Measurements from ENCODE around the gene RPL35A.
"Not testable (repeated sequence)": the region's sequence is repeated elsewhere in the genome, so short reads cannot be mapped to it uniquely, and the experiment has no call there.

Gene RPL35A

GRCh38 chr3:197961582-197961945, 11.6 kb downstream of the RPL35A start:
- H3K4me1 ChIP-seq (ENCODE audit: control insufficient read depth, insufficient read depth, low read length): no peaks in the 10 kb centered on the region
- no peaks in the 10 kb centered on the region for H3K9me3 ChIP-seq (ENCODE audit: control insufficient read depth, insufficient read depth, low read length)
- no peak for DNase-seq (ENCODE audit: low read depth, low spot score)
- no peaks in the 10 kb centered on the region for H3K36me3 ChIP-seq (ENCODE audit: control insufficient read depth, insufficient read depth, low read length)
- no peak overlapping the region for H3K4me3 ChIP-seq (ENCODE audit: low read length)
- no peak overlapping the region for H3K27ac ChIP-seq (ENCODE audit: low read length)
- H3K27me3 ChIP-seq (ENCODE audit: control insufficient read depth, insufficient read depth, low read length): no peaks in the 10 kb centered on the region
- WGBS (ENCODE audit: insufficient coverage, insufficient read length): no CpG with 5 or more reads among the region's 9 CpGs

- no peak for DNase-seq (ENCODE audit: low read depth, low spot score)
- Histone ChIP-seq H3K27ac (ENCODE audit: low read length) (no peak overlapping the region), H3K4me3 (ENCODE audit: low read length) (no peak overlapping the region), H3K9me3 (ENCODE audit: control insufficient read depth, insufficient read depth, low read length) (no peaks in the 10 kb centered on the region), H3K27me3 (ENCODE audit: control insufficient read depth, insufficient read depth, low read length) (no peaks in the 10 kb centered on the region), H3K4me1 (ENCODE audit: control insufficient read depth, insufficient read depth, low read length) (no peaks in the 10 kb centered on the region), H3K36me3 (ENCODE audit: control insufficient read depth, insufficient read depth, low read length) (no peaks in the 10 kb centered on the region)
- WGBS (ENCODE audit: insufficient coverage, insufficient read length): no CpG with 5 or more reads among the region's 5 CpGs
Measured at GRCh38 chr3:197963019-197963637, 13.1 kb downstream of the RPL35A start.

- H3K4me1 ChIP-seq (ENCODE audit: control insufficient read depth, insufficient read depth, low read length); H3K27ac ChIP-seq (ENCODE audit: low read length); H3K4me3 ChIP-seq (ENCODE audit: low read length); DNase-seq (ENCODE audit: low read depth, low spot score); H3K27me3 ChIP-seq (ENCODE audit: control insufficient read depth, insufficient read depth, low read length); H3K9me3 ChIP-seq (ENCODE audit: control insufficient read depth, insufficient read depth, low read length); H3K36me3 ChIP-seq (ENCODE audit: control insufficient read depth, insufficient read depth, low read length): not testable (repeated sequence)
- WGBS (ENCODE audit: insufficient coverage, insufficient read length): no CpG with 5 or more reads among the region's 8 CpGs
Measured at GRCh38 chr3:197967337-197967989, 17.5 kb downstream of the RPL35A start.

- H3K36me3 ChIP-seq (ENCODE audit: control insufficient read depth, insufficient read depth, low read length): no peaks in the 10 kb centered on the region
- no peak overlapping the region for H3K4me3 ChIP-seq (ENCODE audit: low read length)
- H3K4me1 ChIP-seq (ENCODE audit: control insufficient read depth, insufficient read depth, low read length): no peaks in the 10 kb centered on the region
- no peak overlapping the region for H3K27ac ChIP-seq (ENCODE audit: low read length)
- no peaks in the 10 kb centered on the region for H3K27me3 ChIP-seq (ENCODE audit: control insufficient read depth, insufficient read depth, low read length)
- H3K9me3 ChIP-seq (ENCODE audit: control insufficient read depth, insufficient read depth, low read length): no peaks in the 10 kb centered on the region
- WGBS (ENCODE audit: insufficient coverage, insufficient read length): no CpG with 5 or more reads among the region's 3 CpGs
- DNase-seq (ENCODE audit: low read depth, low spot score): no peak
Measured at GRCh38 chr3:197970588-197970987, 20.6 kb downstream of the RPL35A start.

GRCh38 chr3:197974016-197974415, 24.0 kb downstream of the RPL35A start:
- H3K9me3 ChIP-seq (ENCODE audit: control insufficient read depth, insufficient read depth, low read length): no peaks in the 10 kb centered on the region
- no peak overlapping the region for H3K4me3 ChIP-seq (ENCODE audit: low read length)
- H3K27ac ChIP-seq (ENCODE audit: low read length): no peak overlapping the region
- no peaks in the 10 kb centered on the region for H3K27me3 ChIP-seq (ENCODE audit: control insufficient read depth, insufficient read depth, low read length)
- H3K36me3 ChIP-seq (ENCODE audit: control insufficient read depth, insufficient read depth, low read length): no peaks in the 10 kb centered on the region
- DNase-seq (ENCODE audit: low read depth, low spot score): no peak
- no CpG with 5 or more reads among the region's 1 CpG for WGBS (ENCODE audit: insufficient coverage, insufficient read length)
- H3K4me1 ChIP-seq (ENCODE audit: control insufficient read depth, insufficient read depth, low read length): no peaks in the 10 kb centered on the region

- no peak for DNase-seq (ENCODE audit: low read depth, low spot score)
- H3K4me3 ChIP-seq (ENCODE audit: low read length): no peak overlapping the region
- H3K36me3 ChIP-seq (ENCODE audit: control insufficient read depth, insufficient read depth, low read length): no peaks in the 10 kb centered on the region
- no peaks in the 10 kb centered on the region for H3K27me3 ChIP-seq (ENCODE audit: control insufficient read depth, insufficient read depth, low read length)
- no peaks in the 10 kb centered on the region for H3K9me3 ChIP-seq (ENCODE audit: control insufficient read depth, insufficient read depth, low read length)
- WGBS (ENCODE audit: insufficient coverage, insufficient read length): no CpG with 5 or more reads among the region's 8 CpGs
- H3K4me1 ChIP-seq (ENCODE audit: control insufficient read depth, insufficient read depth, low read length): no peaks in the 10 kb centered on the region
- H3K27ac ChIP-seq (ENCODE audit: low read length): no peak overlapping the region
Measured at GRCh38 chr3:197975311-197975710, 25.3 kb downstream of the RPL35A start.

- Histone ChIP-seq H3K4me1 (ENCODE audit: control insufficient read depth, insufficient read depth, low read length) (no peaks in the 10 kb centered on the region), H3K27me3 (ENCODE audit: control insufficient read depth, insufficient read depth, low read length) (no peaks in the 10 kb centered on the region), H3K36me3 (ENCODE audit: control insufficient read depth, insufficient read depth, low read length) (no peaks in the 10 kb centered on the region), H3K27ac (ENCODE audit: low read length) (no peak overlapping the region), H3K9me3 (ENCODE audit: control insufficient read depth, insufficient read depth, low read length) (no peaks in the 10 kb centered on the region), H3K4me3 (ENCODE audit: low read length) (no peak overlapping the region)
- DNase-seq (ENCODE audit: low read depth, low spot score): no peak
- whole genome bisulfite sequencing (ENCODE audit: insufficient coverage, insufficient read length): no CpG with 5 or more reads among the region's 1 CpG
Measured at GRCh38 chr3:197983076-197983475, 33.1 kb downstream of the RPL35A start.

GRCh38 chr3:197989651-197990050, 39.7 kb downstream of the RPL35A start:
- no CpG with 5 or more reads among the region's 4 CpGs for WGBS (ENCODE audit: insufficient coverage, insufficient read length)
- no peaks in the 10 kb centered on the region for H3K27me3 ChIP-seq (ENCODE audit: control insufficient read depth, insufficient read depth, low read length)

GRCh38 chr3:197994736-197995135, 44.7 kb downstream of the RPL35A start:
- H3K36me3 ChIP-seq (ENCODE audit: control insufficient read depth, insufficient read depth, low read length): no peaks in the 10 kb centered on the region
- no peak overlapping the region for H3K4me3 ChIP-seq (ENCODE audit: low read length)
- no CpG with 5 or more reads among the region's 1 CpG for WGBS (ENCODE audit: insufficient coverage, insufficient read length)
- DNase-seq (ENCODE audit: low read depth, low spot score): no peak
- no peak overlapping the region for H3K27ac ChIP-seq (ENCODE audit: low read length)
- no peaks in the 10 kb centered on the region for H3K27me3 ChIP-seq (ENCODE audit: control insufficient read depth, insufficient read depth, low read length)
- no peaks in the 10 kb centered on the region for H3K4me1 ChIP-seq (ENCODE audit: control insufficient read depth, insufficient read depth, low read length)
- no peaks in the 10 kb centered on the region for H3K9me3 ChIP-seq (ENCODE audit: control insufficient read depth, insufficient read depth, low read length)

More at GRCh38 chr3:197989651-197990050, 39.7 kb downstream of the RPL35A start:
- DNase-seq (ENCODE audit: low read depth, low spot score): no peak
- Histone ChIP-seq H3K9me3 (ENCODE audit: control insufficient read depth, insufficient read depth, low read length) (no peaks in the 10 kb centered on the region), H3K4me3 (ENCODE audit: low read length) (no peak overlapping the region), H3K4me1 (ENCODE audit: control insufficient read depth, insufficient read depth, low read length) (no peaks in the 10 kb centered on the region), H3K36me3 (ENCODE audit: control insufficient read depth, insufficient read depth, low read length) (no peaks in the 10 kb centered on the region), H3K27ac (ENCODE audit: low read length) (no peak overlapping the region)

GRCh38 chr3:197996855-197997254, 46.9 kb downstream of the RPL35A start:
- Histone ChIP-seq H3K4me3 (ENCODE audit: low read length) (no peak overlapping the region), H3K4me1 (ENCODE audit: control insufficient read depth, insufficient read depth, low read length) (no peaks in the 10 kb centered on the region), H3K27ac (ENCODE audit: low read length) (no peak overlapping the region), H3K36me3 (ENCODE audit: control insufficient read depth, insufficient read depth, low read length) (no peaks in the 10 kb centered on the region), H3K27me3 (ENCODE audit: control insufficient read depth, insufficient read depth, low read length) (no peaks in the 10 kb centered on the region), H3K9me3 (ENCODE audit: control insufficient read depth, insufficient read depth, low read length) (no peaks in the 10 kb centered on the region)
- DNase-seq (ENCODE audit: low read depth, low spot score): no peak
- WGBS (ENCODE audit: insufficient coverage, insufficient read length): no CpG with 5 or more reads among the region's 5 CpGs

GRCh38 chr3:197997936-197998335, 47.9 kb downstream of the RPL35A start:
- DNase-seq (ENCODE audit: low read depth, low spot score): no peak
- WGBS (ENCODE audit: insufficient coverage, insufficient read length): no CpG with 5 or more reads among the region's 3 CpGs
- H3K36me3 ChIP-seq (ENCODE audit: control insufficient read depth, insufficient read depth, low read length): no peaks in the 10 kb centered on the region
- H3K27ac ChIP-seq (ENCODE audit: low read length): no peak overlapping the region
- H3K9me3 ChIP-seq (ENCODE audit: control insufficient read depth, insufficient read depth, low read length): no peaks in the 10 kb centered on the region
- H3K4me1 ChIP-seq (ENCODE audit: control insufficient read depth, insufficient read depth, low read length): no peaks in the 10 kb centered on the region
- no peaks in the 10 kb centered on the region for H3K27me3 ChIP-seq (ENCODE audit: control insufficient read depth, insufficient read depth, low read length)
- no peak overlapping the region for H3K4me3 ChIP-seq (ENCODE audit: low read length)
